ENCODE data around the gene SHISA9.

DNA sequence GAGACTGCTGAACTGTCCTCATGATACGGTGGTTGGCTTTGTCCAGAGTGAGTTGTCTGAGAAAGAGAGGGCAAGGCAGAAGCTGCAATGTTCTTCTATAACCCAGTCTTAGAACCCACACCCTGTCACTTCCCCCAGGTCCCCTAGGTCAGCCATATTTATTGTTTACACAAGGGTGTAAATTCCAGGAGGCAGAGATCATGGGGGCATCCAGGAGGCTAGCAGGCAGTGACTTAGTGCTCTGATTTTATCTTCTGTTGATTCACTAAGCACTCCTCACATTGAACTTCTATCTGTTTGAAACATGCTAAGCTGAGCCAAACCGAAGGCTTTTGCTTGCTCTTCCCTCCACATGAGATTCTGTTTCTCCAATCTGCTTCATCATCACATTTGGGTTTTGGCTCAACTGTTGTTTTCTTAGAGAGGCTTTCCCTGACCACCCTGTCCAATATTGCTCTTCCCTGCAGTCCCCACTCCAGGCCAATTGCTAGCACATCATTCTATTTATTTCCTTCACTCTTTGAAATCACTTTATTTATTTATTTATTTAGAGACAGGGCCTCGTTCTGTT, 34.3 kb upstream of the SHISA9 start:
- TF ChIP-seq SRF (IDR thresholded peaks at IDR 0.05; ENCODE audit: low read depth) (no peak), CTCF (IDR thresholded peaks at IDR 0.05 in 2 of 3, conservative IDR thresholded peaks at IDR 0.05 in 1 of 3; ENCODE audit: borderline replicate concordance in 1 of 3, insufficient read depth in 1 of 3, low read depth in 2 of 3, low read length in 2 of 3) (no peak), SIN3A (IDR thresholded peaks at IDR 0.05; ENCODE audit: low read depth) (no peak), YY1 (IDR thresholded peaks at IDR 0.05; ENCODE audit: extremely low read depth, insufficient replicate concordance, low read depth, low read length) (no peak), RAD21 (IDR thresholded peaks at IDR 0.05; ENCODE audit: low read depth) (no peak), POLR2A (IDR thresholded peaks at IDR 0.05; ENCODE audit: borderline replicate concordance, extremely low read depth, insufficient read depth, insufficient read length) (no peak), EZH2 (IDR thresholded peaks at IDR 0.05) (no peak), ZFX (IDR thresholded peaks at IDR 0.05) (no peak), TCF7L2 (IDR thresholded peaks at IDR 0.05; ENCODE audit: borderline replicate concordance, extremely low read depth, insufficient read depth, insufficient read length) (no peak)
- TF ChIP-seq, protein P1, sequence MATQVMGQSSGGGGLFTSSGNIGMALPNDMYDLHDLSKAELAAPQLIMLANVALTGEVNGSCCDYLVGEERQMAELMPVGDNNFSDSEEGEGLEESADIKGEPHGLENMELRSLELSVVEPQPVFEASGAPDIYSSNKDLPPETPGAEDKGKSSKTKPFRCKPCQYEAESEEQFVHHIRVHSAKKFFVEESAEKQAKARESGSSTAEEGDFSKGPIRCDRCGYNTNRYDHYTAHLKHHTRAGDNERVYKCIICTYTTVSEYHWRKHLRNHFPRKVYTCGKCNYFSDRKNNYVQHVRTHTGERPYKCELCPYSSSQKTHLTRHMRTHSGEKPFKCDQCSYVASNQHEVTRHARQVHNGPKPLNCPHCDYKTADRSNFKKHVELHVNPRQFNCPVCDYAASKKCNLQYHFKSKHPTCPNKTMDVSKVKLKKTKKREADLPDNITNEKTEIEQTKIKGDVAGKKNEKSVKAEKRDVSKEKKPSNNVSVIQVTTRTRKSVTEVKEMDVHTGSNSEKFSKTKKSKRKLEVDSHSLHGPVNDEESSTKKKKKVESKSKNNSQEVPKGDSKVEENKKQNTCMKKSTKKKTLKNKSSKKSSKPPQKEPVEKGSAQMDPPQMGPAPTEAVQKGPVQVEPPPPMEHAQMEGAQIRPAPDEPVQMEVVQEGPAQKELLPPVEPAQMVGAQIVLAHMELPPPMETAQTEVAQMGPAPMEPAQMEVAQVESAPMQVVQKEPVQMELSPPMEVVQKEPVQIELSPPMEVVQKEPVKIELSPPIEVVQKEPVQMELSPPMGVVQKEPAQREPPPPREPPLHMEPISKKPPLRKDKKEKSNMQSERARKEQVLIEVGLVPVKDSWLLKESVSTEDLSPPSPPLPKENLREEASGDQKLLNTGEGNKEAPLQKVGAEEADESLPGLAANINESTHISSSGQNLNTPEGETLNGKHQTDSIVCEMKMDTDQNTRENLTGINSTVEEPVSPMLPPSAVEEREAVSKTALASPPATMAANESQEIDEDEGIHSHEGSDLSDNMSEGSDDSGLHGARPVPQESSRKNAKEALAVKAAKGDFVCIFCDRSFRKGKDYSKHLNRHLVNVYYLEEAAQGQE (IDR thresholded peaks at IDR 0.05; ENCODE audit: low read depth): no peak
